Measurements from ENCODE around the gene CALCR.

DNA sequence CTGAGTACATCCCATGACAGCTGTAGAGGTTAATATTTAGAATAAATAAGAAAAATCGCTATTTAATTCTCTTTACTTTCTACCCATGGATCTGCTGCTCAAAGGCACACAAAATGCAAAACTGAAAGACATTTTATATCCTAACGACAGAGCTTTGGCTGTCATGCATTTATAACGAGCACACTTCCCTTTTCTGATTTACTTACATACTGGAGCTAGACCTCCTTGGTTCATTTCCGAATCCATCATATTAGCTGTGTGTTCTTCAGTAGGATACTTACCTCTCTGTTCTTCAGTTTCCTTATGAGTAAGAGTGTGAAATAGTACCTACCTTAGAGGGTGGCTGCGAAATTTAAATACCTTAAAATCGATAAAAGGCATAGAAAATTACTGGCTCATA lies 10.9 kb downstream of the CALCR start:
- TF ChIP-seq POLR2A (IDR thresholded peaks at IDR 0.05) = no peak
- TF ChIP-seq, protein P1, sequence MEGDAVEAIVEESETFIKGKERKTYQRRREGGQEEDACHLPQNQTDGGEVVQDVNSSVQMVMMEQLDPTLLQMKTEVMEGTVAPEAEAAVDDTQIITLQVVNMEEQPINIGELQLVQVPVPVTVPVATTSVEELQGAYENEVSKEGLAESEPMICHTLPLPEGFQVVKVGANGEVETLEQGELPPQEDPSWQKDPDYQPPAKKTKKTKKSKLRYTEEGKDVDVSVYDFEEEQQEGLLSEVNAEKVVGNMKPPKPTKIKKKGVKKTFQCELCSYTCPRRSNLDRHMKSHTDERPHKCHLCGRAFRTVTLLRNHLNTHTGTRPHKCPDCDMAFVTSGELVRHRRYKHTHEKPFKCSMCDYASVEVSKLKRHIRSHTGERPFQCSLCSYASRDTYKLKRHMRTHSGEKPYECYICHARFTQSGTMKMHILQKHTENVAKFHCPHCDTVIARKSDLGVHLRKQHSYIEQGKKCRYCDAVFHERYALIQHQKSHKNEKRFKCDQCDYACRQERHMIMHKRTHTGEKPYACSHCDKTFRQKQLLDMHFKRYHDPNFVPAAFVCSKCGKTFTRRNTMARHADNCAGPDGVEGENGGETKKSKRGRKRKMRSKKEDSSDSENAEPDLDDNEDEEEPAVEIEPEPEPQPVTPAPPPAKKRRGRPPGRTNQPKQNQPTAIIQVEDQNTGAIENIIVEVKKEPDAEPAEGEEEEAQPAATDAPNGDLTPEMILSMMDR (IDR thresholded peaks at IDR 0.05) = no peak
